K562 (cell line): ENCODE data around the gene EXOC3. TPM values are rescaled to one million over a fixed set of nuclear protein-coding genes. Genes with fewer than 3 reads are reported as not detected.

Experiments
- ATAC-seq: fragments of 200-7000 bp; cut with Tn5 transposase; 3 replicates; pipeline ENCODE4 v1.9.1; 2020; ENCODE audit warnings: moderate library complexity
- BruUV-seq: library from RNA; stranded (reverse); fragments of 400-500 nt; replicated peaks from 2 replicates; lab custom pipeline; 2021; lab: Mats Ljungman, UMichigan
- CTCF ChIA-PET: fragments of 300-600 bp; formaldehyde crosslinking; extraction: SDS; loops from one replicate; lab custom pipeline; 2021; ENCODE audit warnings: low intra/inter-chr PET ratio; lab: Yijun Ruan, JAX
- POLR2A ChIA-PET: fragments of 300-600, 350-650 bp; sonication (Branson Sonifier 250); formaldehyde crosslinking; extraction: SDS; loops from one replicate; lab custom pipeline; 2021; ENCODE audit warnings: antibody characterized with exemption, inconsistent platforms; lab: Yijun Ruan, JAX
- DNase-seq, 4 experiments: peaks; one replicate each; pipeline versions ENCODE4 v3.0.0 to v3.0.0-alpha.2; 2011 to 2018; ENCODE audit warnings: low spot score in 3 of 4, mixed read lengths in 3 of 4; ENCODE audit errors: extremely low read depth in 1 of 4
- FAIRE-seq: peaks from 2 replicates; lab custom pipeline; 2011; peaks lifted over from hg19 to GRCh38; lab: Jason Lieb, UNC
- H2AFZ ChIP-seq: 2 replicates; pipeline ENCODE4 v1.6.0; 2011; ENCODE audit warnings: low read depth, low read length, control low read depth, inconsistent platforms
- H3K27ac ChIP-seq: fragments of 200-600 bp; 3 replicates; pipeline ENCODE4 v1.8.0; 2011; ENCODE audit warnings: low read depth, mild to moderate bottlenecking, control low read depth, inconsistent platforms, low read length, moderate library complexity, mixed read lengths; ENCODE audit errors: extremely low read depth
- H3K27me3 ChIP-seq, 2 experiments: fragments of 300-600 bp in 1 of 2; 2 replicates in 1 of 2; 3 replicates in 1 of 2; pipeline versions ENCODE4 v1.6.0 to v1.8.0; 2011; ENCODE audit warnings: inconsistent platforms in 2 of 2, low read length in 2 of 2, mild to moderate bottlenecking in 1 of 2, mixed read lengths in 1 of 2, moderate library complexity in 1 of 2; ENCODE audit not compliant: control insufficient read depth in 2 of 2, insufficient read depth in 2 of 2
- H3K36me3 ChIP-seq: fragments of 300-600 bp; 3 replicates; pipeline ENCODE4 v1.8.0; 2011; ENCODE audit warnings: mild to moderate bottlenecking, low read length, inconsistent platforms; ENCODE audit not compliant: control insufficient read depth, insufficient read depth
- H3K4me1 ChIP-seq, 2 experiments: fragments of 200-600 bp in 1 of 2; replicated peaks in 1 of 2; 2 replicates in 1 of 2; 3 replicates in 1 of 2; pipeline versions ENCODE4 v1.5.1 to v1.8.0; 2011; ENCODE audit warnings: inconsistent platforms in 2 of 2, low read length in 2 of 2, mild to moderate bottlenecking in 1 of 2, mixed read lengths in 1 of 2, moderate library complexity in 1 of 2; ENCODE audit not compliant: control insufficient read depth in 2 of 2, insufficient read depth in 2 of 2
- H3K4me2 ChIP-seq: 2 replicates; pipeline ENCODE4 v1.6.1; 2011; ENCODE audit warnings: low read length, control low read depth, inconsistent platforms, mixed read lengths; ENCODE audit not compliant: insufficient read depth
- H3K4me3 ChIP-seq: fragments of 200-600 bp; sonication (generic), shearing (Covaris generic); 2 replicates; pipeline ENCODE4 v1.5.1; 2016; ENCODE audit warnings: control low read depth, inconsistent platforms
- H3K79me2 ChIP-seq: fragments of 200-600 bp; 3 replicates; pipeline ENCODE4 v1.8.0; 2011; ENCODE audit warnings: low read length, inconsistent platforms; ENCODE audit not compliant: control insufficient read depth, insufficient read depth
- H3K9ac ChIP-seq, 2 experiments: 2 replicates each; pipeline versions ENCODE4 v1.6.0 to v1.6.1; 2011; ENCODE audit warnings: low read depth in 2 of 2, low read length in 2 of 2, control low read depth in 1 of 2, inconsistent platforms in 1 of 2, mild to moderate bottlenecking in 1 of 2, mixed read lengths in 1 of 2; ENCODE audit not compliant: insufficient read depth in 1 of 2
- H3K9me1 ChIP-seq: one replicate; pipeline ENCODE4 v1.6.0; 2011; ENCODE audit warnings: inconsistent platforms, mild to moderate bottlenecking, low read length, moderate library complexity; ENCODE audit not compliant: control insufficient read depth, insufficient read depth
- H3K9me3 ChIP-seq: replicated peaks from 2 replicates; pipeline ENCODE4 v1.5.1; 2011; ENCODE audit warnings: low read depth, low read length, inconsistent platforms; ENCODE audit not compliant: control insufficient read depth, insufficient read depth
- H4K20me1 ChIP-seq: replicated peaks from 2 replicates; pipeline ENCODE4 v1.6.1; 2011; ENCODE audit warnings: low read length, inconsistent platforms, mixed read lengths; ENCODE audit not compliant: control insufficient read depth, insufficient read depth
- SIRT6 ChIP-seq: IDR thresholded peaks from one replicate; pipeline ENCODE4 v1.6.1; 2012; ENCODE audit warnings: low read depth, mild to moderate bottlenecking, control low read depth, inconsistent platforms, low read length, moderate library complexity
- WGBS: fragments of 100-300 bp; shearing (Covaris generic); methylation state at CpG from one replicate; pipeline ENCODE4 v1.1.6; 2016; ENCODE audit warnings: low coverage, mixed read lengths; ENCODE audit not compliant: insufficient coverage; ENCODE audit errors: missing lambda C conversion rate; 5-methylcytosine and 5-hydroxymethylcytosine counted together
- in situ Hi-C: fragments of 300-500 bp; cut with MboI; formaldehyde crosslinking; loops from 4 replicates; pipeline ENCODE4 v1.15.0; 2018; ENCODE audit warnings: inconsistent platforms, mixed read lengths
- intact Hi-C: fragments of 100-400 bp; cut with micrococcal nuclease; formaldehyde crosslinking; loops from 2 replicates; pipeline ENCODE4 v1.14.2; 2022
- polyA plus RNA-seq, 8 experiments: library from polyadenylated mRNA; depleted of rRNA in 4 of 8; stranded (reverse) in 5 of 8; unstranded in 3 of 8; fragments of >200 nt; fragmentation: Nextera tagmentation in 2 of 8; fragmentation: Illumina TruSeq in 1 of 8; extraction: Ambion mirVana in 2 of 8; extraction: Trizol in 1 of 8; gene quantifications; 2 replicates each; pipeline versions ENCODE4 v1.2.1 to v1.2.3, GENCODE V29; 2011 to 2014; ENCODE audit warnings: inconsistent platforms in 1 of 8, missing spikeins in 1 of 8
- total RNA-seq, 7 experiments: library from RNA; depleted of rRNA in 6 of 7; stranded (reverse); fragments of >200 nt in 6 of 7; fragmentation: Illumina TruSeq in 2 of 7; extraction: Trizol in 2 of 7; gene quantifications; 2 replicates each; pipeline versions ENCODE4 v1.2.1 to v1.2.3, GENCODE V29; 2011 to 2021; ENCODE audit warnings: low replicate concordance in 1 of 7
- TF ChIP-seq, protein P1 (sequence below), 2 experiments: IDR thresholded peaks; 2 replicates each; pipeline ENCODE4 v1.6.1; 2011; ENCODE audit warnings: borderline replicate concordance in 1 of 2, control low read depth in 1 of 2, low read depth in 1 of 2, low read length in 1 of 2, mild to moderate bottlenecking in 1 of 2, mixed read lengths in 1 of 2, moderate library complexity in 1 of 2; ENCODE audit not compliant: insufficient read depth in 1 of 2, insufficient read length in 1 of 2, poor library complexity in 1 of 2, severe bottlenecking in 1 of 2; ENCODE audit errors: extremely low read depth in 1 of 2

EXOC3 gene
- total and polyA plus RNA-seq, 9 of the 15 experiments (the other 6 are each of a cell fraction or from before 2014, with no cell fraction given), result 1.4 to 41.9 (median 22.4) TPM

DNA sequence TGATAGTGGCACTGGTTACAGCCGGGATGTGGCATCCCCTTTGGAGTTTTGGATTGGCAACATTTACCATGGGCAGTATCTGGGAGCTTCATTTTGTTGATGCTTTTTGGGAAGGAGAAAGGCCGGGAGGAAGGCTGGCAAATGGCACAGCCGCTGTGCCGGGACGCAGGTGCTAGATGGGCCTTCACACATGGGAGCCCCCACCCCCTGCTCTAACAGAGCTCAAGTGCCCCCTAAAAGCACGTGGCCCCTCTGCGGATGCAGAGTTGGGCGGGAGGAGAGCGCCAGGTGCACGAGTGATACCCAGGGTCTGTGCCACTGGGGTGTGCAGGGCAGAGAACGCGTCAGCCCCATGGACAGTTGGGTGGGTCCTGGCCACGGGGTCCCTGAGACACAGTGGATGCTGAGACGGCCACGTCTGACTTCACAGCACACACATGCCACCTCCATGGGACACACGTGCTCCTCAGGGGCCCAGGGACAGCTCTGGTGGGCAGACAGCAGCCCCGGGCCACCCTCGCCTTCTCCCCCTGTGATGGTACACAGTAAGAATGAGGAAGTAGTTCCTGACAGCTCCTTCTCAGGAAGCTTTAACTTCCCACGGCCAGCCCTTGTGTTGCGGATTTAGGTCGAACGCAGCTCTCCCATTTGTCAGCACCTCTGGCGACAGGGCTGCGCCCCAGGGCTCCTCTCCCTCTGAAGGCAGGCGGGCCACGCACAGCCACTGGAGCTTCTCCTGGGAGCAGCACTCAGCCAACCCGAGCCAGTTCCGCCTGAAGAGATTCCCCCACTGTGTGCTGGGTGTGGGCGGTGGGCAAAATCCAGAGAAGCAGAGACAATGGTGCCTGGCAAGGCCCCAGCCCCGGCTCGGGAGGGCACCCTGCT is 70.5 kb downstream of the EXOC3 start:
- FAIRE-seq (no peak), DNase-seq (no peak)
- 3% methylated on average over 31 of the region's 31 CpGs for WGBS

More for the DNA sequence above, 70.5 kb downstream of the EXOC3 start:
- CTCF ChIA-PET, result no interaction called here
- no peak overlapping the region for H3K27ac ChIP-seq
- peaks cover 36 to 72% of the 10 kb centered on the region in 2 experiments; a peak in 4 of 5 replicates for H3K27me3 ChIP-seq
- no peak overlapping the region for H3K4me2 ChIP-seq
- POLR2A ChIA-PET, result interaction anchor here (1.2 to 1.4 kb wide), 2 partner anchors 10 to 16 kb away, joined by 4 to 7 read pairs; no protein-coding TSS in a partner anchor
- no peaks in the 10 kb centered on the region for H3K79me2 ChIP-seq
- peak overlapping the region in 1 of 2 experiments; percentile 7; a peak in 1 of 4 replicates for H3K9ac ChIP-seq
- BruUV-seq, result no TSS peak
- no peak overlapping the region for H3K4me3 ChIP-seq
- in situ Hi-C loops (no loop called here), intact Hi-C loops (no loop called here)
- no peaks in the 10 kb centered on the region for H3K9me1 ChIP-seq
- no peaks in the 10 kb centered on the region for H3K36me3 ChIP-seq
- H2AFZ ChIP-seq, result no peak overlapping the region
- peaks cover 0 to 29% of the 10 kb centered on the region in 2 experiments; a peak in 2 of 5 replicates for H3K4me1 ChIP-seq
- no peaks in the 10 kb centered on the region for H3K9me3 ChIP-seq
- TF ChIP-seq, protein P1, sequence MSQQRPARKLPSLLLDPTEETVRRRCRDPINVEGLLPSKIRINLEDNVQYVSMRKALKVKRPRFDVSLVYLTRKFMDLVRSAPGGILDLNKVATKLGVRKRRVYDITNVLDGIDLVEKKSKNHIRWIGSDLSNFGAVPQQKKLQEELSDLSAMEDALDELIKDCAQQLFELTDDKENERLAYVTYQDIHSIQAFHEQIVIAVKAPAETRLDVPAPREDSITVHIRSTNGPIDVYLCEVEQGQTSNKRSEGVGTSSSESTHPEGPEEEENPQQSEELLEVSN (IDR thresholded peaks at IDR 0.05; ENCODE audit: borderline replicate concordance in 1 of 2, extremely low read depth in 1 of 2, insufficient read depth in 1 of 2, insufficient read length in 1 of 2, low read depth in 1 of 2, low read length in 1 of 2, poor library complexity in 1 of 2, severe bottlenecking in 1 of 2), result peak in 1 of 2 experiments; percentile 24
- no peak for TF ChIP-seq SIRT6
- TF ChIP-seq, all 486 proteins: peak for 1
- ATAC-seq, result no peak; the same call in 2 of the 3 replicates
- H4K20me1 ChIP-seq, result peaks cover 16% of the 10 kb centered on the region
